T follicular helper cell (primary cell): ENCODE results near the gene CACNA2D3.

Experiments
- DNase-seq: peaks from one replicate; pipeline ENCODE4 v3.0.0-alpha.2; 2020; ENCODE audit warnings: low read depth

Gene CACNA2D3

GRCh38 chr3:54882129-54882833 is 759.9 kb downstream of the CACNA2D3 start:
- DNase-seq, result no peak

- DNase-seq, result no peak
Observed at GRCh38 chr3:54888162-54888561, 765.8 kb downstream of the CACNA2D3 start.

GRCh38 chr3:54888873-54889272 is 766.5 kb downstream of the CACNA2D3 start:
- no peak for DNase-seq

- DNase-seq, result no peak
Observed at GRCh38 chr3:54889731-54890130, 767.4 kb downstream of the CACNA2D3 start.

GRCh38 chr3:54891540-54891897 is 769.2 kb downstream of the CACNA2D3 start:
- no peak for DNase-seq

GRCh38 chr3:54892168-54892567 is 769.8 kb downstream of the CACNA2D3 start:
- no peak for DNase-seq

- DNase-seq, result no peak
Observed at GRCh38 chr3:54895613-54896012, 773.3 kb downstream of the CACNA2D3 start.

GRCh38 chr3:54897028-54897711 is 774.8 kb downstream of the CACNA2D3 start:
- no peak for DNase-seq

GRCh38 chr3:54899273-54899672 is 776.9 kb downstream of the CACNA2D3 start:
- no peak for DNase-seq

- DNase-seq, result no peak
Observed at GRCh38 chr3:54900838-54901591, 778.7 kb downstream of the CACNA2D3 start.

- DNase-seq, result no peak
Observed at GRCh38 chr3:54901906-54902685, 779.7 kb downstream of the CACNA2D3 start.

- no peak for DNase-seq
Observed at GRCh38 chr3:54905261-54905888, 783.0 kb downstream of the CACNA2D3 start.

- DNase-seq, result no peak
Observed at GRCh38 chr3:54905920-54906319, 783.6 kb downstream of the CACNA2D3 start.

- no peak for DNase-seq
Observed at GRCh38 chr3:54906763-54907162, 784.4 kb downstream of the CACNA2D3 start.

GRCh38 chr3:54909191-54909590 is 786.8 kb downstream of the CACNA2D3 start:
- no peak for DNase-seq

- DNase-seq, result no peak
Observed at GRCh38 chr3:54914180-54914579, 791.8 kb downstream of the CACNA2D3 start.

- no peak for DNase-seq
Observed at GRCh38 chr3:54915181-54915580, 792.8 kb downstream of the CACNA2D3 start.

- DNase-seq, result no peak
Observed at GRCh38 chr3:54915976-54916375, 793.6 kb downstream of the CACNA2D3 start.

- DNase-seq, result no peak
Observed at GRCh38 chr3:54916732-54917131, 794.4 kb downstream of the CACNA2D3 start.

- no peak for DNase-seq
Observed at GRCh38 chr3:54917174-54917573, 794.8 kb downstream of the CACNA2D3 start.

GRCh38 chr3:54917862-54918261 is 795.5 kb downstream of the CACNA2D3 start:
- DNase-seq, result no peak

- DNase-seq, result no peak
Observed at GRCh38 chr3:54918516-54918915, 796.2 kb downstream of the CACNA2D3 start.
